Upper lobe of left lung (tissue), 6 donors: Measurements from ENCODE around the gene ERC1. TPM values are rescaled to one million over a fixed set of nuclear protein-coding genes. Genes with fewer than 3 reads are reported as not detected.

Source experiments
- ATAC-seq, 2 donors: fragments of 200-7000 bp; cut with Tn5 transposase; one replicate each; pipeline ENCODE4 v1.9.1; 2022; ENCODE audit warnings: mild to moderate bottlenecking in 2 of 2, moderate library complexity in 2 of 2; ENCODE audit not compliant: low FRiP score in 2 of 2
- DNase-seq, 2 donors: peaks; one replicate each; pipeline ENCODE4 v3.0.0-alpha.2; 2019 to 2020
- H3K27ac ChIP-seq, 4 donors: fragments of 200-600 bp; sonication (generic); one replicate each; pipeline ENCODE4 v1.5.1; 2016 to 2019
- H3K27me3 ChIP-seq, 4 donors: fragments of 200-600 bp; sonication (generic); one replicate each; pipeline ENCODE4 v1.5.1; 2017 to 2019
- H3K36me3 ChIP-seq, 4 donors: fragments of 200-600 bp; sonication (generic); one replicate each; pipeline ENCODE4 v1.5.1; 2016 to 2019
- H3K4me1 ChIP-seq, 4 donors: fragments of 200-600 bp; sonication (generic); one replicate each; pipeline ENCODE4 v1.5.1; 2018 to 2019
- H3K4me3 ChIP-seq, 4 donors: fragments of 200-600 bp; sonication (generic); one replicate each; pipeline ENCODE4 v1.5.1; 2017 to 2019; ENCODE audit warnings: mild to moderate bottlenecking in 2 of 4, moderate library complexity in 1 of 4
- H3K9me3 ChIP-seq, 4 donors: fragments of 200-600 bp; sonication (generic); one replicate each; pipeline ENCODE4 v1.5.1; 2018 to 2019
- EP300 ChIP-seq, 4 donors: sonication (generic); formaldehyde crosslinking; IDR thresholded peaks; one replicate each; pipeline ENCODE4 v1.5.1; 2017; ENCODE audit warnings: antibody characterized with exemption in 4 of 4, control low read depth in 2 of 4
- POLR2A ChIP-seq, 4 donors: fragments of 450-650 bp; IDR thresholded peaks; one replicate each; pipeline ENCODE4 v1.5.1; 2016 to 2017; ENCODE audit warnings: antibody characterized with exemption in 4 of 4, mild to moderate bottlenecking in 2 of 4
- POLR2AphosphoS5 ChIP-seq, 2 donors: sonication (generic); formaldehyde crosslinking; IDR thresholded peaks; one replicate each; pipeline ENCODE4 v1.5.1; 2017; ENCODE audit warnings: antibody characterized with exemption in 2 of 2
- WGBS, 2 donors: methylation state at CpG; one replicate each; pipeline ENCODE4 v1.1.5; 2017 to 2018; 5-methylcytosine and 5-hydroxymethylcytosine counted together
- total RNA-seq, 6 donors: library from RNA; depleted of rRNA in 4 of 6; stranded (reverse); fragments of >200 nt in 4 of 6; gene quantifications; one replicate each; pipeline versions ENCODE4 v1.1.0 to v1.2.1, GENCODE V29; 2016 to 2021
- TF ChIP-seq, protein P1 (sequence below), 6 experiments: fragments of 450-650 bp in 4 of 6; fragments of 200-600 bp in 2 of 6; sonication (generic) in 2 of 6; IDR thresholded peaks; one replicate each; pipeline ENCODE4 v1.5.1; 2016 to 2019; ENCODE audit warnings: antibody characterized with exemption in 6 of 6
- donor health status: DM: no; HTN: no; CAD: no; lungs with moderate emphysema.
- donor health status: DM: no; HTN: yes; CAD: no; lungs with severe emphysema.

Gene ERC1
- total RNA-seq, 6 donors from 2014 or later: 37.7 to 158 (median 60.1) TPM

DNA sequence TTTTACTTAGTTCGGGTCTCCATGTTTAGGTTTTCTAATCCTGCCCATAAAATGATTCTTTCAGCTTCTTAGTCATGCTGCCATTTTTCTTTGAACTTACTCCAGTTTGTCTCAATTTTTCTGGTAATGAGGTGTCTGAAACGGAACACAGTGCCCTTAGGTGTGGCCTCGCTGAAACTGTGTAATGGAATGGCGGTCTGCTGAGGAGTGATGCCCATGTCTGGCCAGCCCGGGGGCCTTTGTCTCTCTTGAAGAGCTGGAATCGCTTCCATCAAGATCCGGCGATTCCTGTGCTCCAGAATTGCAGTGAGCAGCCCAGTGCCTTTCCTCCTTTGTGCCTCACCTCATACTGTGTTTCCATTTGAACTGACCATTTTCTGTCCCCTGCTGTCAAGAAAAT, 490.9 kb downstream of the ERC1 start:
- no peak for TF ChIP-seq POLR2AphosphoS5 (IDR thresholded peaks at IDR 0.05)
- TF ChIP-seq, protein P1, sequence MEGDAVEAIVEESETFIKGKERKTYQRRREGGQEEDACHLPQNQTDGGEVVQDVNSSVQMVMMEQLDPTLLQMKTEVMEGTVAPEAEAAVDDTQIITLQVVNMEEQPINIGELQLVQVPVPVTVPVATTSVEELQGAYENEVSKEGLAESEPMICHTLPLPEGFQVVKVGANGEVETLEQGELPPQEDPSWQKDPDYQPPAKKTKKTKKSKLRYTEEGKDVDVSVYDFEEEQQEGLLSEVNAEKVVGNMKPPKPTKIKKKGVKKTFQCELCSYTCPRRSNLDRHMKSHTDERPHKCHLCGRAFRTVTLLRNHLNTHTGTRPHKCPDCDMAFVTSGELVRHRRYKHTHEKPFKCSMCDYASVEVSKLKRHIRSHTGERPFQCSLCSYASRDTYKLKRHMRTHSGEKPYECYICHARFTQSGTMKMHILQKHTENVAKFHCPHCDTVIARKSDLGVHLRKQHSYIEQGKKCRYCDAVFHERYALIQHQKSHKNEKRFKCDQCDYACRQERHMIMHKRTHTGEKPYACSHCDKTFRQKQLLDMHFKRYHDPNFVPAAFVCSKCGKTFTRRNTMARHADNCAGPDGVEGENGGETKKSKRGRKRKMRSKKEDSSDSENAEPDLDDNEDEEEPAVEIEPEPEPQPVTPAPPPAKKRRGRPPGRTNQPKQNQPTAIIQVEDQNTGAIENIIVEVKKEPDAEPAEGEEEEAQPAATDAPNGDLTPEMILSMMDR (IDR thresholded peaks at IDR 0.05): no peak
- TF ChIP-seq EP300 (IDR thresholded peaks at IDR 0.05): no peak
- TF ChIP-seq POLR2A (IDR thresholded peaks at IDR 0.05): no peak
- ATAC-seq: no peak
- H3K36me3 ChIP-seq: no peaks in the 10 kb centered on the region
- H3K4me1 ChIP-seq: no peaks in the 10 kb centered on the region
- no peaks in the 10 kb centered on the region for H3K27me3 ChIP-seq
- no peak overlapping the region for H3K4me3 ChIP-seq
- no peak overlapping the region for H3K27ac ChIP-seq
- no peaks in the 10 kb centered on the region for H3K9me3 ChIP-seq
- DNase-seq: no peak
- WGBS, 2 donors: 73 to 84% methylated on average over 8 of the region's 8 CpGs

DNA sequence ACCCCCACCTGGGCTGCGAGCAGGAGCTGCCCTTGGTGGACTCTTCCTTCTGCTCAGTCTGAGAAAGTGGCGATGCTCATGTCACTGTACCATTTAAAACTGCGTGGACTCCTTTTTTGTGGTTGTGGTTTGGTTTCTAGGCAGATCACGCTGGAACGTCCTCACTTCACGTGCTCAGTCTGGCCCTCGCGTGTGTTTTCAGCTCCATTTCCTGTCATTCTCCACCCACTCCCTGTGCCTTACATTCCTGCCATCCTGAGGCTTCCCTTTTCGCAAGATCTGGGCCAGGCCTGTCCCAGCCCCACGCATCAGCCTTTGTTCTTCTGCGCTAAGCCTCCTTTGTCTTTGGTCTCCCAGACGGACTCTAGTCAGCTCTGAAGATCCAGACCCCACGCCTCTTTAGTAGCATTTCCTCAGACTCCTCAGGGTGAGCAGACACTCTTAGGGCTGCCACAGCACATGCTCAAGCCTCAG, 497.9 kb downstream of the ERC1 start:
- 61 to 68% methylated on average over 13 of the region's 13 CpGs for WGBS, 2 donors
- no peak overlapping the region for H3K27ac ChIP-seq
- H3K4me1 ChIP-seq: peaks cover 0 to 8% (median 0%) of the 10 kb centered on the region in 4 donors
- H3K9me3 ChIP-seq: no peaks in the 10 kb centered on the region
- ATAC-seq: peak in 1 of 2 donors; percentile 43
- H3K4me3 ChIP-seq: no peak overlapping the region
- peaks cover 4 to 34% (median 14%) of the 10 kb centered on the region in 4 donors for H3K36me3 ChIP-seq
- DNase-seq: no peak
- TF ChIP-seq POLR2AphosphoS5 (IDR thresholded peaks at IDR 0.05) (no peak), POLR2A (IDR thresholded peaks at IDR 0.05) (no peak), EP300 (IDR thresholded peaks at IDR 0.05) (no peak)
- TF ChIP-seq, protein P1 (IDR thresholded peaks at IDR 0.05): no peak
- no peaks in the 10 kb centered on the region for H3K27me3 ChIP-seq

DNA sequence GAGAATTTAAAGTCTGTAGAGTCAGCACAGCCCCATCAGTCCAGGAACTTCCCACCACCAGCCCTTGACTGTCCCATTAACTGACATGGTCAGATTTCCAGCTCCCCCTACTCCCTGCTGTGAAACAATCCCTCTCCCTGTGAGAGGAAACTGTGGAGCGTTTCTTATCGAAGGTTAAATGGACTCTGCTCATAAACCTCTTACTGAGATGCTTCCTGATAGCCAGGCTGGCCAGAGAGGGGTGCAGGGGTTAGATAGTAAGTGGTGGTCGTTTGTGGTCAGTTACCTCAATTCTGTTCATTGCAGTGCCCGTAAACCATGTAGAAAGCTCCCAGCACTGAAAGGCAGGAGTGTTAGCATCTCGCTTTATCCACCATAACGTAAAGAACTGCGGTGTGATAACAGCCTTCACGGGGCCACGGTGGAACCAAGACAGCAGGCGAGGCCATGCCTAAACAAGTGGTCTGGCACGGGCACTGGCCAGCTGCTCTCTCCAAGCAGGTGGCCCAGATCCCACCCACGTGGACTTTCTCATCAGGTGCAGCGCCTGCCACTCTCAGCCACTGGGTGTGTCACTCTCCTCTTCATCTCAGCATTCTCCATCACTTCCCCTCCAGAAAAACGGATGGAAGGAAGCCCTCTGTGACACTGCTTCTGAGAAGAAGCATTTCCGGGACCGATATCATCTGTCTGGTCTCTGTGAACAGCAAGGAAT, 501.1 kb downstream of the ERC1 start:
- Histone ChIP-seq H3K36me3 (peaks cover 4 to 36% (median 14%) of the 10 kb centered on the region in 4 donors), H3K4me1 (peaks cover 0 to 13% (median 0%) of the 10 kb centered on the region in 4 donors), H3K27me3 (no peaks in the 10 kb centered on the region), H3K9me3 (no peaks in the 10 kb centered on the region), H3K27ac (no peak overlapping the region), H3K4me3 (no peak overlapping the region)
- no peak for TF ChIP-seq POLR2AphosphoS5 (IDR thresholded peaks at IDR 0.05)
- no peak for TF ChIP-seq POLR2A (IDR thresholded peaks at IDR 0.05)
- no peak for TF ChIP-seq EP300 (IDR thresholded peaks at IDR 0.05)
- TF ChIP-seq, protein P1 (IDR thresholded peaks at IDR 0.05): no peak
- no peak for DNase-seq
- ATAC-seq: no peak
- 83 to 90% methylated on average over 16 of the region's 16 CpGs for WGBS, 2 donors

DNA sequence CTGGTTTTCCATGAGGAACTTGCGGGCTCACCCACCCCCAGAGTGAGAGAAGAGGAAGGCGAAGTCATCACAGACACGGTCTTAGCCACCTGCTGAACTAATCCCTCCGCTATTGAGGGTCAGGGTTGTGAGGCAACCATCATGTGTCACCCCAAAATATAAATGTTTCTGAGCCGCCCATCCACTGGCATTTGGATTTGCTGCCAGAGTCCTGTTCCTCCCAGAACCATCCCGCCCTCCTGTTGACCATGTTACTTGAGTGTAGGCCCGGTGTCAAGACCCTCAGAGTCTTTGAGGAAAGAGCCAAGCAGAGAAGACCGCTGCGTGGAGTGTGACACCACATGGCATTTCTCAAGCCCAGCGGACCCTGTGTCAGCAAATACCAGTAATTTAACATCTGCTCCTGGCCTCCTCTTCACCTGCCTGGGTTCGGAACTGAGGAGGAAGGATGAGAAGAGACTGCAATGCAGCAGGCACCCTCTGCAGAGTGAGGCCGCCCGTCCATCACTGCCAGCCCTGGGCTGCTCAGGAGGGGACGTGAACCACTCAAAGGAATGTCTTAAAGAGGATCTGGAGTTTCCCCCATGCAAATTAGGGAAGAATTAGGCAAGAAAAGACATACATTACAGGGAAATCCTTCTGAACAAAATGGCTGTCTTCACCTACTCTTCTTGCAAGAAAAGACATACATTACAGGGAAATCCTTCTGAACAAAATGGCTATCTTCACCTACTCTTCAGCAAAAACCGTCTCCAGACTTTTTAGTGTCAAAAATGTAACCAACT, 502.9 kb downstream of the ERC1 start:
- DNase-seq (no peak), ATAC-seq (no peak)
- TF ChIP-seq POLR2AphosphoS5 (IDR thresholded peaks at IDR 0.05) (no peak), EP300 (IDR thresholded peaks at IDR 0.05) (no peak), POLR2A (IDR thresholded peaks at IDR 0.05) (no peak)
- TF ChIP-seq, protein P1 (IDR thresholded peaks at IDR 0.05): no peak
- H3K9me3 ChIP-seq: no peaks in the 10 kb centered on the region
- H3K36me3 ChIP-seq: peaks cover 4 to 36% (median 14%) of the 10 kb centered on the region in 4 donors
- H3K4me1 ChIP-seq: peaks cover 0 to 7% (median 0%) of the 10 kb centered on the region in 4 donors
- no peaks in the 10 kb centered on the region for H3K27me3 ChIP-seq
- no peak overlapping the region for H3K4me3 ChIP-seq
- WGBS, 2 donors: 92 to 96% methylated on average over 12 to 15 of the region's 15 CpGs
- no peak overlapping the region for H3K27ac ChIP-seq
